ENCODE data around the gene RHBDD1.

RHBDD1 gene

GRCh38 chr2:227020416-227020815 lies 184.6 kb downstream of the RHBDD1 start:
- Histone ChIP-seq H2AK5ac (ENCODE audit: low read length) (no peak overlapping the region), H3K23ac (ENCODE audit: low read length) (no peak overlapping the region), H3K4me1 (ENCODE audit: control insufficient read depth in 1 of 2, insufficient read depth in 2 of 2, low read length in 2 of 2) (no peaks in the 10 kb centered on the region), H4K12ac (ENCODE audit: low read depth, low read length) (no peak overlapping the region), H3K14ac (ENCODE audit: low read length) (no peak overlapping the region), H2BK12ac (ENCODE audit: low read length) (no peak overlapping the region), H3K4ac (ENCODE audit: low read depth, low read length) (no peak overlapping the region), H3K27me3 (ENCODE audit: insufficient read depth, low read length) (no peaks in the 10 kb centered on the region), H3K18ac (ENCODE audit: low read length) (no peak overlapping the region), H3K27ac (ENCODE audit: low read depth, low read length) (no peak overlapping the region), H3K4me2 (ENCODE audit: low read length) (no peak overlapping the region), H4K91ac (ENCODE audit: low read depth, low read length) (no peak overlapping the region), H2BK5ac (ENCODE audit: low read depth, low read length, poor library complexity) (no peak overlapping the region), H2BK120ac (ENCODE audit: insufficient read depth, low read length, poor library complexity) (no peak overlapping the region), H4K8ac (ENCODE audit: low read depth, low read length) (no peak overlapping the region), H3K79me1 (ENCODE audit: low read length) (no peaks in the 10 kb centered on the region), H3K9ac (ENCODE audit: low read length) (no peak overlapping the region), H3K36me3 (ENCODE audit: control insufficient read depth in 1 of 2, insufficient read depth in 2 of 2, low read length in 2 of 2) (no peaks in the 10 kb centered on the region), H2AFZ (ENCODE audit: insufficient read depth, low read length, poor library complexity) (no peak overlapping the region), H3K9me3 (ENCODE audit: insufficient read depth, low read depth, low read length) (no peaks in the 10 kb centered on the region), H3K79me2 (ENCODE audit: control insufficient read depth, insufficient read depth, low read length, poor library complexity) (no peaks in the 10 kb centered on the region), H3K4me3 (ENCODE audit: low read depth, low read length) (no peak overlapping the region)
- no CpG with 5 or more reads among the region's 2 CpGs for WGBS (ENCODE audit: extremely low coverage, insufficient coverage, insufficient read length)
- DNase-seq = no peak

GRCh38 chr2:227022608-227023007 lies 186.8 kb downstream of the RHBDD1 start:
- H3K18ac ChIP-seq (ENCODE audit: low read length) = no peak overlapping the region
- no CpG with 5 or more reads among the region's 3 CpGs for WGBS (ENCODE audit: extremely low coverage, insufficient coverage, insufficient read length)
- no peaks in the 10 kb centered on the region for H3K4me1 ChIP-seq (ENCODE audit: control insufficient read depth in 1 of 2, insufficient read depth in 2 of 2, low read length in 2 of 2)

DNA sequence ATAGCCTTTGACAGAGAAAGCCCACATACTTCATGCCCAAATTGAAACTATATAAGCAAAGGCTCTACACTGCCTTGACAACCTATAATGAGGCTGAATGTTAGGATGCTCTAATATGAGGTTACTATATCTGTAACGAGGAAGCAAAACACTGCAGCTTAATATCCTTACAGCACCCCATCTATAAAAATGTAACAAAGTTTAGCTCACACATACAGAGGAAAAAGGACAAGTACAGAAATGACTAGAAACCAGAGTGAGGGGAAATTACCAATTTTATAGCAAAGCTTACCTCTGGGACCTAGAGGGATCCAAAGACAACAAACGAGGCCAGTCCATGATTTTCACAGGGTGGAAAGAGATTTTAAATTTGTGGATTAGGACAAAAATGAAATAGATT lies 189.7 kb downstream of the RHBDD1 start:
- Histone ChIP-seq H4K12ac (ENCODE audit: low read depth, low read length) (no peak overlapping the region), H3K18ac (ENCODE audit: low read length) (no peak overlapping the region), H3K4me3 (ENCODE audit: low read depth, low read length) (no peak overlapping the region), H3K27ac (ENCODE audit: low read depth, low read length) (no peak overlapping the region), H2BK120ac (ENCODE audit: insufficient read depth, low read length, poor library complexity) (no peak overlapping the region), H3K4me1 (ENCODE audit: control insufficient read depth in 1 of 2, insufficient read depth in 2 of 2, low read length in 2 of 2) (no peaks in the 10 kb centered on the region), H2BK5ac (ENCODE audit: low read depth, low read length, poor library complexity) (no peak overlapping the region), H3K9me3 (ENCODE audit: insufficient read depth, low read depth, low read length) (no peaks in the 10 kb centered on the region), H3K79me1 (ENCODE audit: low read length) (no peaks in the 10 kb centered on the region), H4K8ac (ENCODE audit: low read depth, low read length) (no peak overlapping the region), H3K36me3 (ENCODE audit: control insufficient read depth in 1 of 2, insufficient read depth in 2 of 2, low read length in 2 of 2) (no peaks in the 10 kb centered on the region), H3K4me2 (ENCODE audit: low read length) (no peak overlapping the region), H4K91ac (ENCODE audit: low read depth, low read length) (no peak overlapping the region), H2AK5ac (ENCODE audit: low read length) (no peak overlapping the region), H3K27me3 (ENCODE audit: insufficient read depth, low read length) (no peaks in the 10 kb centered on the region), H2BK12ac (ENCODE audit: low read length) (no peak overlapping the region), H3K23ac (ENCODE audit: low read length) (no peak overlapping the region), H3K9ac (ENCODE audit: low read length) (no peak overlapping the region), H3K79me2 (ENCODE audit: control insufficient read depth, insufficient read depth, low read length, poor library complexity) (no peaks in the 10 kb centered on the region), H3K4ac (ENCODE audit: low read depth, low read length) (no peak overlapping the region), H2AFZ (ENCODE audit: insufficient read depth, low read length, poor library complexity) (no peak overlapping the region), H3K14ac (ENCODE audit: low read length) (no peak overlapping the region)
- WGBS (ENCODE audit: extremely low coverage, insufficient coverage, insufficient read length) = no CpG with 5 or more reads among the region's 2 CpGs
- DNase-seq = no peak

More at GRCh38 chr2:227022608-227023007, 186.8 kb downstream of the RHBDD1 start:
- Histone ChIP-seq H3K27ac (ENCODE audit: low read depth, low read length) (no peak overlapping the region), H2BK120ac (ENCODE audit: insufficient read depth, low read length, poor library complexity) (no peak overlapping the region), H4K91ac (ENCODE audit: low read depth, low read length) (no peak overlapping the region), H3K79me2 (ENCODE audit: control insufficient read depth, insufficient read depth, low read length, poor library complexity) (no peaks in the 10 kb centered on the region), H4K8ac (ENCODE audit: low read depth, low read length) (no peak overlapping the region), H3K14ac (ENCODE audit: low read length) (no peak overlapping the region), H2AK5ac (ENCODE audit: low read length) (no peak overlapping the region), H2BK5ac (ENCODE audit: low read depth, low read length, poor library complexity) (no peak overlapping the region), H2BK12ac (ENCODE audit: low read length) (no peak overlapping the region), H4K12ac (ENCODE audit: low read depth, low read length) (no peak overlapping the region), H3K79me1 (ENCODE audit: low read length) (no peaks in the 10 kb centered on the region), H3K27me3 (ENCODE audit: insufficient read depth, low read length) (no peaks in the 10 kb centered on the region), H3K4me2 (ENCODE audit: low read length) (no peak overlapping the region), H3K9me3 (ENCODE audit: insufficient read depth, low read depth, low read length) (no peaks in the 10 kb centered on the region), H3K23ac (ENCODE audit: low read length) (no peak overlapping the region), H2AFZ (ENCODE audit: insufficient read depth, low read length, poor library complexity) (no peak overlapping the region), H3K9ac (ENCODE audit: low read length) (no peak overlapping the region), H3K36me3 (ENCODE audit: control insufficient read depth in 1 of 2, insufficient read depth in 2 of 2, low read length in 2 of 2) (no peaks in the 10 kb centered on the region), H3K4me3 (ENCODE audit: low read depth, low read length) (no peak overlapping the region), H3K4ac (ENCODE audit: low read depth, low read length) (no peak overlapping the region)
- DNase-seq = no peak

- Histone ChIP-seq H3K4me1 (ENCODE audit: control insufficient read depth in 1 of 2, insufficient read depth in 2 of 2, low read length in 2 of 2) (peaks cover 2 to 3% of the 10 kb centered on the region in 2 experiments), H3K18ac (ENCODE audit: low read length) (no peak overlapping the region), H2AK5ac (ENCODE audit: low read length) (no peak overlapping the region), H2AFZ (ENCODE audit: insufficient read depth, low read length, poor library complexity) (no peak overlapping the region), H3K4me2 (ENCODE audit: low read length) (no peak overlapping the region), H2BK12ac (ENCODE audit: low read length) (no peak overlapping the region), H3K79me1 (ENCODE audit: low read length) (no peaks in the 10 kb centered on the region), H3K9ac (ENCODE audit: low read length) (no peak overlapping the region), H3K4me3 (ENCODE audit: low read depth, low read length) (no peak overlapping the region), H2BK120ac (ENCODE audit: insufficient read depth, low read length, poor library complexity) (no peak overlapping the region), H4K91ac (ENCODE audit: low read depth, low read length) (no peak overlapping the region), H3K27ac (ENCODE audit: low read depth, low read length) (no peak overlapping the region), H3K4ac (ENCODE audit: low read depth, low read length) (no peak overlapping the region), H3K14ac (ENCODE audit: low read length) (no peak overlapping the region), H2BK5ac (ENCODE audit: low read depth, low read length, poor library complexity) (no peak overlapping the region), H3K27me3 (ENCODE audit: insufficient read depth, low read length) (no peaks in the 10 kb centered on the region), H4K8ac (ENCODE audit: low read depth, low read length) (no peak overlapping the region), H3K36me3 (ENCODE audit: control insufficient read depth in 1 of 2, insufficient read depth in 2 of 2, low read length in 2 of 2) (no peaks in the 10 kb centered on the region), H4K12ac (ENCODE audit: low read depth, low read length) (no peak overlapping the region), H3K79me2 (ENCODE audit: control insufficient read depth, insufficient read depth, low read length, poor library complexity) (no peaks in the 10 kb centered on the region), H3K9me3 (ENCODE audit: insufficient read depth, low read depth, low read length) (peaks cover 2% of the 10 kb centered on the region), H3K23ac (ENCODE audit: low read length) (no peak overlapping the region)
- WGBS (ENCODE audit: extremely low coverage, insufficient coverage, insufficient read length) = no CpG with 5 or more reads among the region's 3 CpGs
- peak in 1 of 2 donors; percentile 45 for DNase-seq
These were observed 193.7 kb downstream of the RHBDD1 start for GRCh38 chr2:227029426-227030105.
